ENCODE results near the gene SELENON. TPM values are rescaled to one million over a fixed set of nuclear protein-coding genes. Genes with fewer than 3 reads are reported as not detected.

The SELENON gene
- total and polyA plus RNA-seq, 9 of the 15 experiments (the other 6 are each of a cell fraction or from before 2014, with no cell fraction given): 0.43 to 26.7 (median 7.0) TPM

DNA sequence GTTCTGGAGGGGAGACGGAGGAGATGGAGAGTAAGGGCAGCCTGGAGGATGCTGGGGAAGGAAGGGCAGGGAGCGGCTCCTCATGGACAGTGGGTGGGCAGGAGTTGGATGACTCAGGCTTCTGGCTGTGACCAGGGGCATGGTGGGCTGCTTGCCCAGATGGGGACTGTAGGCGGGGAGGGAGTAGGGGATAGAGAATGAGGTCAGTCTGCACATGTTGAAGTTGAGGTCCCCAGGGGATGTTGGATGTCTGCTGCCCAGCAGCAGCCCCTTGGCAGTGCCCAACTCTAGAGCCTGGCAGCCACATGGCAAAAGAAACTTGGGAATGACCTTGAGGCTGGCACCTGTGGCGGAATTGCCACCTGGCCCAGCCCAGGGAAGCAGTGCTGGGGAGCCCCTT lies 6.4 kb downstream of the SELENON start:
- CTCF ChIA-PET (ENCODE audit: low intra/inter-chr PET ratio): no interaction called here
- no peaks in the 10 kb centered on the region for H3K9me3 ChIP-seq (replicated peaks; ENCODE audit: control insufficient read depth, insufficient read depth, low read depth, low read length)
- no TSS peak for BruUV-seq (replicated peaks)
- in situ Hi-C loops (cut with MboI): no loop called here
- no peak overlapping the region for H3K4me2 ChIP-seq (ENCODE audit: insufficient read depth, low read length)
- H3K4me3 ChIP-seq: no peak overlapping the region
- intact Hi-C loops (cut with micrococcal nuclease): no loop called here
- ATAC-seq (no peak), DNase-seq (ENCODE audit: extremely low read depth in 1 of 4, low spot score in 3 of 4) (no peak), FAIRE-seq (no peak)
- no peak overlapping the region for H2AFZ ChIP-seq (ENCODE audit: low read depth, low read length)
- no peak overlapping the region for H3K9ac ChIP-seq (ENCODE audit: insufficient read depth in 1 of 2, low read depth in 2 of 2, low read length in 2 of 2)
- H3K27ac ChIP-seq (ENCODE audit: extremely low read depth, low read depth, low read length): no peak overlapping the region
- no peaks in the 10 kb centered on the region for H3K27me3 ChIP-seq (ENCODE audit: control insufficient read depth in 2 of 2, insufficient read depth in 2 of 2, low read length in 2 of 2)
- TF ChIP-seq TAF7 (tag; IDR thresholded peaks at IDR 0.05) (no peak), ZNF354B (CRISPR knock-in tag; IDR thresholded peaks at IDR 0.05) (no peak), HDGF (IDR thresholded peaks at IDR 0.05) (no peak), GABPB2 (CRISPR knock-in tag; conservative IDR thresholded peaks at IDR 0.05) (no peak), PHF21A (IDR thresholded peaks at IDR 0.05; ENCODE audit: borderline replicate concordance, low read depth) (no peak), ZNF431 (CRISPR knock-in tag; IDR thresholded peaks at IDR 0.05) (no peak), ZNF280A (IDR thresholded peaks at IDR 0.05; ENCODE audit: low read depth, partially characterized antibody) (no peak), SLC30A9 (CRISPR knock-in tag; IDR thresholded peaks at IDR 0.05) (no peak), ELF1 (tag; IDR thresholded peaks at IDR 0.05) (no peak), MYNN (IDR thresholded peaks at IDR 0.05) (no peak), MYNN (CRISPR knock-in tag; IDR thresholded peaks at IDR 0.05) (no peak), NFIX (CRISPR knock-in tag; IDR thresholded peaks at IDR 0.05; ENCODE audit: low read depth) (no peak), HEY1 (CRISPR knock-in tag; IDR thresholded peaks at IDR 0.05; ENCODE audit: borderline replicate concordance) (no peak), ZNF165 (CRISPR knock-in tag; IDR thresholded peaks at IDR 0.05; ENCODE audit: borderline replicate concordance) (no peak), HNRNPL (IDR thresholded peaks at IDR 0.05; ENCODE audit: low read depth, low read length) (no peak)
- no peaks in the 10 kb centered on the region for H3K9me1 ChIP-seq (ENCODE audit: control insufficient read depth, insufficient read depth, low read length)
- H3K79me2 ChIP-seq (ENCODE audit: control insufficient read depth, insufficient read depth, low read length): no peaks in the 10 kb centered on the region
- POLR2A ChIA-PET: interaction anchor here (0.6 to 1.0 kb wide), 2 partner anchors 187 to 191 kb away, joined by 3 read pairs; no protein-coding TSS in a partner anchor
- peaks cover 4% of the 10 kb centered on the region; the same call in 1 of the 2 replicates for H4K20me1 ChIP-seq (replicated peaks; ENCODE audit: control insufficient read depth, insufficient read depth, low read length)
- peaks cover 8 to 39% of the 10 kb centered on the region in 2 experiments; a peak in 4 of 5 replicates for H3K4me1 ChIP-seq (replicated peaks in 1 of 2; ENCODE audit: control insufficient read depth in 2 of 2, insufficient read depth in 2 of 2, low read length in 2 of 2)
- no peaks in the 10 kb centered on the region for H3K36me3 ChIP-seq (ENCODE audit: control insufficient read depth, insufficient read depth, low read length)
- 86% methylated on average over 3 of the region's 4 CpGs for WGBS (ENCODE audit: insufficient coverage, low coverage, missing lambda C conversion rate)

Measured in K562 (cell line).